Epithelial cell of esophagus (primary cell): Measurements from ENCODE around the gene GLT6D1.

Source experiments
- DNase-seq: peaks from one replicate; pipeline ENCODE4 v3.0.0; 2010; ENCODE audit warnings: low read depth
- H3K4me3 ChIP-seq: 2 replicates; pipeline ENCODE4 v1.5.1; 2011; ENCODE audit warnings: mild to moderate bottlenecking, low read length, control low read depth
- CTCF ChIP-seq: IDR thresholded peaks from 2 replicates; pipeline ENCODE4 v1.5.1; 2011; ENCODE audit warnings: low read depth, mild to moderate bottlenecking, low read length, control low read depth, inconsistent platforms; ENCODE audit not compliant: insufficient read depth; ENCODE audit errors: missing control alignments

Gene GLT6D1

GRCh38 chr9:135584934-135585333, 54.4 kb downstream of the GLT6D1 start:
- DNase-seq: no peak
- TF ChIP-seq CTCF: no peak
- no peak overlapping the region for H3K4me3 ChIP-seq

- H3K4me3 ChIP-seq: no peak overlapping the region
- no peak for DNase-seq
- no peak for TF ChIP-seq CTCF
These were observed 55.0 kb downstream of the GLT6D1 start for GRCh38 chr9:135584371-135584770.

GRCh38 chr9:135583688-135584011, 55.7 kb downstream of the GLT6D1 start:
- no peak overlapping the region for H3K4me3 ChIP-seq
- TF ChIP-seq CTCF: no peak
- no peak for DNase-seq

GRCh38 chr9:135582966-135583687, 56.2 kb downstream of the GLT6D1 start:
- DNase-seq: no peak
- H3K4me3 ChIP-seq: no peak overlapping the region
- TF ChIP-seq CTCF: no peak

GRCh38 chr9:135582541-135582940, 56.8 kb downstream of the GLT6D1 start:
- TF ChIP-seq CTCF: no peak
- no peak for DNase-seq
- no peak overlapping the region for H3K4me3 ChIP-seq

- no peak overlapping the region for H3K4me3 ChIP-seq
- DNase-seq: no peak
- no peak for TF ChIP-seq CTCF
These were observed 57.5 kb downstream of the GLT6D1 start for GRCh38 chr9:135581636-135582426.
